HG02642 (cell line): ENCODE results near the gene HOXC6.
A peak's percentile ranks its signal among the peaks of the same experiment; 100 is the strongest.

Source experiments
- ATAC-seq: cut with Tn5 transposase; IDR thresholded peaks from one replicate; pipeline ENCODE4 v1.9.1; 2021; ENCODE audit warnings: mild to moderate bottlenecking; ENCODE audit not compliant: unreplicated experiment, poor library complexity

The HOXC6 gene

DNA sequence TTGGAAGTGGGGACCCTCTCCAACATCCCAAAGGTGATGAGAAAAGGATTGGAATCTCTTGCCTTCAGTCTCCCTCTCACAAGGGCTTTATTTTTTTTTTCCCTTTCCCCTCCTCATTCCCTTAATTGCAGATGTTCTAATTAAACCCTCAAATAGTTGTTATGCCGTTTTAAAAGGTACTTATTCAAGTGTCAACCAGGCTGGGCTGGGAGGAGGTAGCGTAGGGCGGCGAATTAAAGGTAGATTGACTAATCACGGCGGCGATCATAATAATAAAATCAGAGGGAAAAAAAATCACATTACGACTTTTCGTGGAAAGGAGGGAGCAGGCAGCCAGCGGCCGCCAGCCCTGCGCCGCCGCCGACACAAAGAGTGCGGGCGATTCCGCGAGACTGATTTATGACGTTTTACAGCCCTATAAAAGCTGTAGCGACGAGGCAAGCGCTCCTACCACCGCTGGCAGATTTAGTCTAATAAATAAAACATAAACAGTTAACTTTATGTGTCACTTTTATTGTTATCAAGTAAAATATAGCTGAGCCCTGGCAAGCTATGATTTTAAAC, 23.7 kb downstream of the HOXC6 start:
- ATAC-seq: no peak

- peak; percentile 22 for ATAC-seq
These were observed 24.3 kb downstream of the HOXC6 start for GRCh38 chr12:54052438-54053002.

GRCh38 chr12:54053003-54053750, 24.9 kb downstream of the HOXC6 start:
- peak; percentile 69 for ATAC-seq

GRCh38 chr12:54053751-54054741, 25.8 kb downstream of the HOXC6 start, which contains the start of gene HOXC4:
HOXC4 (plus strand) TSS chr12:54053835; CDS start chr12:54053923, 88 bp downstream.
- peak; percentile 49 for ATAC-seq

DNA sequence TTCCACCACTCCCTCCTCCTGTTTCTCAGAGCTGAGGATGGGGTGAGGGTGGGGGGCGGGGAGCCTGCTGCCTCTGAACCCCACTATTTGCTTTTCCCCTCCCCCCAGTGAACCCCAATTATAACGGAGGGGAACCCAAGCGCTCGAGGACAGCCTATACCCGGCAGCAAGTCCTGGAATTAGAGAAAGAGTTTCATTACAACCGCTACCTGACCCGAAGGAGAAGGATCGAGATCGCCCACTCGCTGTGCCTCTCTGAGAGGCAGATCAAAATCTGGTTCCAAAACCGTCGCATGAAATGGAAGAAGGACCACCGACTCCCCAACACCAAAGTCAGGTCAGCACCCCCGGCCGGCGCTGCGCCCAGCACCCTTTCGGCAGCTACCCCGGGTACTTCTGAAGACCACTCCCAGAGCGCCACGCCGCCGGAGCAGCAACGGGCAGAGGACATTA, 26.5 kb downstream of the HOXC6 start:
- ATAC-seq: no peak

DNA sequence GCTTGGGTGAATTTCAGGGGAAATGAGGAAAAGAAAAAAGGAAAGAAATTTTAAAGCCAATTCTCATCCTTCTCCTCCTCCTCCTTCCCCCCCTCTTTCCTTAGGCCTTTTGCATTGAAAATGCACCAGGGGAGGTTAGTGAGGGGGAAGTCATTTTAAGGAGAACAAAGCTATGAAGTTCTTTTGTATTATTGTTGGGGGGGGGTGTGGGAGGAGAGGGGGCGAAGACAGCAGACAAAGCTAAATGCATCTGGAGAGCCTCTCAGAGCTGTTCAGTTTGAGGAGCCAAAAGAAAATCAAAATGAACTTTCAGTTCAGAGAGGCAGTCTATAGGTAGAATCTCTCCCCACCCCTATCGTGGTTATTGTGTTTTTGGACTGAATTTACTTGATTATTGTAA, 27.3 kb downstream of the HOXC6 start:
- no peak for ATAC-seq

- no peak for ATAC-seq
These were observed 27.9 kb downstream of the HOXC6 start for GRCh38 chr12:54056110-54056509.

GRCh38 chr12:54058128-54058768, 30.0 kb downstream of the HOXC6 start:
- no peak for ATAC-seq

GRCh38 chr12:54059668-54060067, 31.4 kb downstream of the HOXC6 start:
- ATAC-seq: no peak

DNA sequence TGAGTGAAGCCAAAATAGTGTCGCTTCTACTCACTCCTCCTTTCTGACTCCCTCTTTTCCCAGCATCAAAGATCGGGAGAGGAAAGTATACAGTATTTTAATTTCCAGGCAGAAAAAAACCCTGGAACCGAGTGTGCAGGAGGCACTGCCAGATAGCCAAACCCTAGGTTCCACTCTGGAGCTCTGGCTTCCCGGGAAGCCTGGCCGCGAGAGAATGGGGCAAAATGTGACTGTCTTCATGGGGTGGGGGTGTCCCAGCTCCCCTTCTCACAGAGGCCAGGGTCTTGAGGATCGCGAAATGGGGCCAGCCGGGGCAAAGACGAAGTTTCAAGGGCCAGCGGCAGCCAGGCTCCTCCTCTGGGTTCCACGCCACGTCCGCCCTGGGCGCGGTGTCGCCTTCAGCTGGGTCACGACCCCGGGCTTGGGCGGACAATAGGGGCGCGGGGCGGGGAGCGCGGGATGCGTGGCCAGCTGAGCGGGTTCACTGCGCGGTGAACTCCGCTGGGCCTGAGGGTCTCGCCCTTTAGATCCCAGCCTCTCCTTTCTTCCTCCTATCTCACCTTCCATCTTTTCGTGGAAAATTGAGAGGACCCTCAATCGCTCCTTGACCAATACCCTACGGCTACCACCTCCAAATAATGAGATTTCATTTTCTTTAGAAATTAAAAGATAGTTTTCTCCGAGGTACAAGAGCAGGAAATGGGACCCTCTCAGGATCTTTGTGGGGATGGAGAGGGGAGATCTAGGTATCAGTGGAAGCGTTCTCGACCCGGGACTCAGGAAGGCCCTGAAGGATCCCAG, 32.1 kb downstream of the HOXC6 start:
- ATAC-seq: no peak

DNA sequence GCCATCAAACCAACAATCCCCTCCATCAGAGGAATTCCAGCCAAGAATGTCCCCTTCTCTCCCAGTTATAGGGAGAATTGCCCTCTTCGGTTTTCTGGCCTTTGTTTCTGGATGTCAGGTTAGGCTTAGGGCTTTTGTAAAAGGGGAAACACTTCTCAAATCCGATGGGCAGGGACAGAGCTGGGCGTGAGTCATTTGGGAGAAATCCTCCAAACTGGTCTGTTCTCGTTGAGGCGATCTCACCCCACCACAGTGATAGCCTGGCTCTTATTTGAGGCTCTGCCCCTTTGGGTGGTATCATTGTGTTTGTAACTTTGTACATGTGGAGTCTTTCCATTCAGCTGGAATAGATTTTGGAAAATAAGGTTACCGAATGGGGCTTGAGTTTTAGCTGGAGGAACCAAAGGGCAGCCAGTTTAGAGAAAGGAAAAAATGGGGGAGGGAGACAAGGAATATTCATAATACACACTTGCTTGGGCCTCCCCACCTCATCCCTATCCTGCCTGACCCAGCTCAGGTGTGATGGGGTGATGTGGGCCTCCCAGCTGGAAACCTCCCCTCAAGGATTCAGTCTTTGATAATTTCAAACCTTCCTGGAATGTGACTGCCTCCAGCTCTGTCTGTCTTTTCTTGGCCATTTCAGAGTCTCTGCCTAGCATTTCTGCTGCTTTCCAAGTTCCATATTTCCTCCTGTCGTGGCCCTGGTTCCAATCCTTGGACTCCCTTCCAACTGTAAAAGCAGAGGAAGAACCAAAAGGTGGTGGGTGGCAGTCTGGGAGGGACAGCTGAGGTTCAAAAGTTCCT, 32.9 kb downstream of the HOXC6 start:
- no peak for ATAC-seq

GRCh38 chr12:54065677-54066076, 37.4 kb downstream of the HOXC6 start:
- no peak for ATAC-seq

- ATAC-seq: no peak
These were observed 38.2 kb downstream of the HOXC6 start for GRCh38 chr12:54066408-54066807.

DNA sequence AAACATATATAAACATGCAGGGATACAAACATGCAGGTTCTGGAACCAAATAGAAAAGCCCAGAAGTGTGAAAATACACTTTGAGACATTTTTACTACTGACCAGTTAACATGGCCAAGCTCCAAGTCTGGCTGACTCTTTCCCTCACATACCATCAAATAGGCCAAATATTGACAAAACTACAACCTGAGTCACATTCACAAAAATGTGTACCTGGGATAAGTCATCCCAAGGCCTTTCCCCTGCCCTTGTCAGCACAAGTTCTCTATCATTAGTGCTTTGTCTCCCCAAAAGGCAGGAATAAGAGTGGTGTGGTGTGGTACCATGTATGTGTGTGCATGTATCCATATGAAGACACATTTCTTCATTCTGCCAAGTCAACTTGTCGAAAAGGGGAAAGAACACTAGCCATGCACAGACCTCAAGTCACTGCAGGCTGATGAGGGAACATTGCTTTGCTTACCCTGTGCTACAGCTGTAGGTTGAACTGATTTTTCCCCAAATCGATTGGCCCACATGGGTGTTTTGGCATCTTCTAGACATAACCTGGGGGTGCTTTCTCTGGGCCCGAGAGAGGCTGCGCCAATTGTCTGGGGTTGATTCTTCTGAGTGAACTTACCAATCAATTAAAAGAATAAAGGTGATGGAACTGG, 40.3 kb downstream of the HOXC6 start:
- ATAC-seq: no peak

DNA sequence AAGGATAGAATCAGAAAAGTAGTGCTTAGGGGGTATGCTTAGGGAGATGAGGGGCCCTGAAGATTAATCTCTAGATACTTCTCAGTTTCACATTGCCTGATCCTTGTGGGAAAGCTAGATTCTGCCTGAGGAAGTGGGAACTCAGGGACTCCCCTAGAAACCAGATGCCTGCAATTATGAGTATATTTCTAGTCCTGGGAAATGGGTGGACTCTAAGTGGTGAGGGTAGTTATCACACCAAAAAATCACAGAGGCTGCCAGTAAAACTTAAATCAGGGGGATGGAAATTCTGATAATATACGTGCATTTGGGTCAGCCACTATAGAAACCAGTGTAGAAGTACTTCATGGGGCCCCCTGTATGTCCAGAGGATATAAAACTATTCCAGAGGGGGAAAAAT, 43.7 kb downstream of the HOXC6 start:
- no peak for ATAC-seq

DNA sequence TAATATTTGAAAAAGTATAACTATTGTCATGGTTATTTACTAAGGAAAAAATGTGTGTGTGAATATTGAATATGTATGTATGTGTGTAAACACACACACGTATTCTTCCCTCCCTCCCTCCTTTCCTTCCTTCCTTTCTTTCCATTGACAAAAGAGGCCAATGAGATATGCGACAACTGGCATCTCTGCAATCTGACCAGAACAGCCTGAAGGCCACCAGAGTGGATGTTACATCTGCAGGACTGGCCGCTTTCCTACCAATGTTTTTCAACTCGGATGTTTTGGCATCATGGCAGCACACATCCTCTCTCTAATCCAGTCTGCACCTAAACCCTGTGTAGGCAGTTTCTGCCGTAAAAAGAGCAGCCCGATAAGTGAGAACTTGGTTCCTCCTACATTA, 46.1 kb downstream of the HOXC6 start:
- no peak for ATAC-seq

- no peak for ATAC-seq
These were observed 47.2 kb downstream of the HOXC6 start for GRCh38 chr12:54075409-54075808.

GRCh38 chr12:54075974-54076373, 47.7 kb downstream of the HOXC6 start:
- ATAC-seq: no peak
